ENCODE data around the gene EYA2.

EYA2 gene

GRCh38 chr20:47111576-47111975, 216.9 kb downstream of the EYA2 start:
- Mint-ChIP-seq H3K36me3 (ENCODE audit: low read depth) (peaks cover 11% of the 10 kb centered on the region), H3K9me3 (peaks cover 27% of the 10 kb centered on the region), H3K4me1 (peaks cover 4% of the 10 kb centered on the region), H3K27me3 (ENCODE audit: low read depth) (no peaks in the 10 kb centered on the region), H3K4me3 (no peak overlapping the region), H3K27ac (no peak overlapping the region)
- TF ChIP-seq CTCF (IDR thresholded peaks at IDR 0.05; ENCODE audit: unreplicated experiment in 3 of 3): no peak

- peaks cover 14% of the 10 kb centered on the region for H3K9me3 Mint-ChIP-seq
- H3K27me3 Mint-ChIP-seq (ENCODE audit: low read depth): no peaks in the 10 kb centered on the region
- H3K4me3 Mint-ChIP-seq: no peak overlapping the region
- peaks cover 14% of the 10 kb centered on the region for H3K4me1 Mint-ChIP-seq
- TF ChIP-seq CTCF (IDR thresholded peaks at IDR 0.05; ENCODE audit: unreplicated experiment in 3 of 3): no peak
- no peak overlapping the region for H3K27ac Mint-ChIP-seq
- peaks cover 6% of the 10 kb centered on the region for H3K36me3 Mint-ChIP-seq (ENCODE audit: low read depth)
Observed at GRCh38 chr20:47113362-47114109, 218.9 kb downstream of the EYA2 start.

- H3K9me3 Mint-ChIP-seq: peaks cover 7% of the 10 kb centered on the region
- H3K4me3 Mint-ChIP-seq: no peak overlapping the region
- no peak for TF ChIP-seq CTCF (IDR thresholded peaks at IDR 0.05; ENCODE audit: unreplicated experiment in 3 of 3)
- H3K36me3 Mint-ChIP-seq (ENCODE audit: low read depth): peaks cover 9% of the 10 kb centered on the region
- peaks cover 18% of the 10 kb centered on the region for H3K4me1 Mint-ChIP-seq
- H3K27ac Mint-ChIP-seq: no peak overlapping the region
- no peaks in the 10 kb centered on the region for H3K27me3 Mint-ChIP-seq (ENCODE audit: low read depth)
Observed at GRCh38 chr20:47115694-47116093, 221.1 kb downstream of the EYA2 start.

GRCh38 chr20:47117371-47117770, 222.7 kb downstream of the EYA2 start:
- H3K27me3 Mint-ChIP-seq (ENCODE audit: low read depth): no peaks in the 10 kb centered on the region
- H3K36me3 Mint-ChIP-seq (ENCODE audit: low read depth): peaks cover 3% of the 10 kb centered on the region
- no peak for TF ChIP-seq CTCF (IDR thresholded peaks at IDR 0.05; ENCODE audit: unreplicated experiment in 3 of 3)
- H3K27ac Mint-ChIP-seq: peak overlapping the region; percentile 81 to 89 (median 87)
- no peaks in the 10 kb centered on the region for H3K9me3 Mint-ChIP-seq
- H3K4me1 Mint-ChIP-seq: peaks cover 18% of the 10 kb centered on the region
- no peak overlapping the region for H3K4me3 Mint-ChIP-seq

GRCh38 chr20:47117773-47118172, 223.1 kb downstream of the EYA2 start:
- peaks cover 3% of the 10 kb centered on the region for H3K36me3 Mint-ChIP-seq (ENCODE audit: low read depth)
- no peaks in the 10 kb centered on the region for H3K9me3 Mint-ChIP-seq
- no peak overlapping the region for H3K4me3 Mint-ChIP-seq
- peak overlapping the region; percentile 81 to 89 (median 87) for H3K27ac Mint-ChIP-seq
- TF ChIP-seq CTCF (IDR thresholded peaks at IDR 0.05; ENCODE audit: unreplicated experiment in 3 of 3): no peak
- H3K27me3 Mint-ChIP-seq (ENCODE audit: low read depth): no peaks in the 10 kb centered on the region
- peaks cover 18% of the 10 kb centered on the region for H3K4me1 Mint-ChIP-seq

DNA sequence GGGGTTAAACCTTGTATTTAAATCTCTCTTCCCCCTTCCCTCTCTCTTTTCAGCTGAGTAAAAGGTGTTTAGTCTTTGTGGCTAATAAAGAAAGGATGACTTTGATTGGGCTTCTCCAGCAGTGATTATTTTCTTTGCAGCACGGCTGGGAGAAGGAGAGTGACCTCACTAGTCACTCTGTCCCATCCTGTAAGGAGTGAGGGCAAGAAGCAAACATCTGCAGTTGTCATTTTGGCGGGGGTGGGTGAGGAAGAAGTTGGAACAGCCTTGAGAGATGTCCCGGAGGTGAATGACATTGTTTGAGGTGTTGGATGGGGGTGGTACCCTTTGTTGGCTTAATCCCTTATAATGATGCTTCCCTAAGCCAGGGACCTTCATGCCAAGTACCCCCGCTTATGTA, 223.6 kb downstream of the EYA2 start:
- Mint-ChIP-seq H3K36me3 (ENCODE audit: low read depth) (peaks cover 3% of the 10 kb centered on the region), H3K27ac (peak overlapping the region; percentile 81 to 89 (median 87)), H3K4me1 (peaks cover 18% of the 10 kb centered on the region), H3K4me3 (no peak overlapping the region), H3K9me3 (no peaks in the 10 kb centered on the region), H3K27me3 (ENCODE audit: low read depth) (no peaks in the 10 kb centered on the region)
- TF ChIP-seq CTCF (IDR thresholded peaks at IDR 0.05; ENCODE audit: unreplicated experiment in 3 of 3): no peak

All from nephron (organoid).